PC-9 (cell line): ENCODE results near the gene CHN1. TPM values are rescaled to one million over a fixed set of nuclear protein-coding genes. Genes with fewer than 3 reads are reported as not detected.

Source experiments
- BruUV-seq: library from RNA; stranded (reverse); fragments of 400-500 nt; replicated peaks from 2 replicates; lab custom pipeline; 2021; lab: Mats Ljungman, UMichigan
- CTCF ChIA-PET: fragments of 300-600 bp; sonication (Branson Sonifier 250); formaldehyde crosslinking; loops from one replicate; lab custom pipeline; 2022; ENCODE audit warnings: antibody characterized with exemption; lab: Charles Lee
- POLR2A ChIA-PET: fragments of 300-600 bp; sonication (Branson Sonifier 250); formaldehyde crosslinking; loops from one replicate; lab custom pipeline; 2022; ENCODE audit warnings: antibody characterized with exemption; ENCODE audit not compliant: unreplicated experiment; lab: Charles Lee
- DNase-seq, 2 experiments: peaks; one replicate each; pipeline versions ENCODE4 v3.0.0 to v3.0.0-alpha.2; 2015 to 2022; ENCODE audit warnings: mixed read lengths in 1 of 2
- H2AFZ ChIP-seq: fragments of 200-600 bp; sonication (generic); 2 replicates; pipeline ENCODE4 v1.8.1; 2017; ENCODE audit warnings: antibody characterized with exemption
- H3F3A ChIP-seq: fragments of 200-600 bp; sonication (generic); 2 replicates; pipeline ENCODE4 v1.8.1; 2017; ENCODE audit warnings: antibody characterized with exemption, mild to moderate bottlenecking, low read depth; ENCODE audit not compliant: insufficient read depth
- H3K27ac ChIP-seq: fragments of 200-600 bp; sonication (generic); 2 replicates; pipeline ENCODE4 v1.6.1; 2016; ENCODE audit warnings: mixed run types
- H3K27me3 ChIP-seq: fragments of 200-600 bp; sonication (generic); 2 replicates; pipeline ENCODE4 v1.6.1; 2016; ENCODE audit warnings: low read depth, mixed run types; ENCODE audit not compliant: insufficient read depth
- H3K36me3 ChIP-seq: fragments of 200-600 bp; sonication (generic); 2 replicates; pipeline ENCODE4 v1.6.1; 2016; ENCODE audit warnings: low read depth, mixed run types
- H3K4me1 ChIP-seq: fragments of 200-600 bp; sonication (generic); replicated peaks from 2 replicates; pipeline ENCODE4 v1.6.1; 2016; ENCODE audit warnings: mixed run types; ENCODE audit not compliant: insufficient read depth
- H3K4me2 ChIP-seq: fragments of 200-600 bp; sonication (generic); 2 replicates; pipeline ENCODE4 v1.6.1; 2017; ENCODE audit warnings: mixed run types
- H3K4me3 ChIP-seq: fragments of 200-600 bp; sonication (generic); 2 replicates; pipeline ENCODE4 v1.6.1; 2016; ENCODE audit warnings: mixed run types
- H3K79me2 ChIP-seq: fragments of 200-600 bp; sonication (generic); 2 replicates; pipeline ENCODE4 v1.6.1; 2017; ENCODE audit warnings: low read depth, mixed run types
- H3K9me2 ChIP-seq: fragments of 200-600 bp; sonication (generic); 2 replicates; pipeline ENCODE4 v1.8.1; 2017; ENCODE audit warnings: mild to moderate bottlenecking; ENCODE audit not compliant: insufficient read depth
- H3K9me3 ChIP-seq: fragments of 200-600 bp; sonication (generic); 2 replicates; pipeline ENCODE4 v1.8.1; 2016; ENCODE audit warnings: low read depth; ENCODE audit not compliant: insufficient read depth
- H4K20me1 ChIP-seq: fragments of 200-600 bp; sonication (generic); 2 replicates; pipeline ENCODE4 v1.8.1; 2017; ENCODE audit not compliant: insufficient read depth
- CTCF ChIP-seq: fragments of 200-600 bp; sonication (generic); conservative IDR thresholded peaks from 2 replicates; pipeline ENCODE4 v1.6.1; 2017; ENCODE audit warnings: mixed run types, antibody characterized with exemption, mild to moderate bottlenecking, moderate library complexity
- EZH2 ChIP-seq: fragments of 200-600 bp; sonication (generic); IDR thresholded peaks from 2 replicates; pipeline ENCODE4 v1.8.0; 2017; ENCODE audit warnings: antibody characterized with exemption, low read depth
- intact Hi-C: fragments of 100-400 bp; cut with micrococcal nuclease; formaldehyde crosslinking; loops from one replicate; pipeline ENCODE4 v1.10.0; 2022; ENCODE audit not compliant: unreplicated experiment
- total RNA-seq: library from RNA; stranded (reverse); gene quantifications from 2 replicates; pipeline ENCODE4 v1.2.3, GENCODE V29; 2021

Gene CHN1
- total RNA-seq, 1 experiment from 2014 or later = 14.0 TPM

GRCh38 chr2:174868878-174869277 is 136.3 kb downstream of the CHN1 start:
- ChIA-PET CTCF (no interaction called here), POLR2A (no interaction called here)
- no peak overlapping the region for H3K4me3 ChIP-seq
- no peaks in the 10 kb centered on the region for H3K4me1 ChIP-seq
- no peaks in the 10 kb centered on the region for H3K9me3 ChIP-seq
- no peak for DNase-seq
- intact Hi-C loops = no loop called here
- no peak overlapping the region for H3K27ac ChIP-seq
- H2AFZ ChIP-seq = no peak overlapping the region
- no peaks in the 10 kb centered on the region for H3K9me2 ChIP-seq
- H3F3A ChIP-seq = no peaks in the 10 kb centered on the region
- no TSS peak for BruUV-seq
- H3K79me2 ChIP-seq = no peaks in the 10 kb centered on the region
- H3K4me2 ChIP-seq = no peak overlapping the region
- TF ChIP-seq EZH2 (no peak), CTCF (no peak)
- H3K36me3 ChIP-seq = no peaks in the 10 kb centered on the region
- no peaks in the 10 kb centered on the region for H3K27me3 ChIP-seq
- no peaks in the 10 kb centered on the region for H4K20me1 ChIP-seq

GRCh38 chr2:174866421-174866820 is 138.8 kb downstream of the CHN1 start:
- TF ChIP-seq EZH2 (no peak), CTCF (no peak)
- Histone ChIP-seq H3K9me3 (no peaks in the 10 kb centered on the region), H3K79me2 (no peaks in the 10 kb centered on the region), H3K27ac (no peak overlapping the region), H3K27me3 (no peaks in the 10 kb centered on the region), H3K4me3 (no peak overlapping the region), H3K4me1 (no peaks in the 10 kb centered on the region), H3F3A (no peaks in the 10 kb centered on the region), H2AFZ (no peak overlapping the region), H4K20me1 (no peaks in the 10 kb centered on the region), H3K4me2 (no peak overlapping the region), H3K36me3 (no peaks in the 10 kb centered on the region), H3K9me2 (no peaks in the 10 kb centered on the region)
- no TSS peak for BruUV-seq
- CTCF ChIA-PET = no interaction called here
- DNase-seq = no peak
- intact Hi-C loops = no loop called here
- POLR2A ChIA-PET = no interaction called here

GRCh38 chr2:174863183-174863582 is 142.0 kb downstream of the CHN1 start:
- no peaks in the 10 kb centered on the region for H3F3A ChIP-seq

More at GRCh38 chr2:174863183-174863582, 142.0 kb downstream of the CHN1 start:
- H3K9me2 ChIP-seq = no peaks in the 10 kb centered on the region
- no peak overlapping the region for H3K4me3 ChIP-seq
- no peak overlapping the region for H3K27ac ChIP-seq
- no peak overlapping the region for H3K4me2 ChIP-seq
- no peaks in the 10 kb centered on the region for H3K27me3 ChIP-seq
- H3K36me3 ChIP-seq = no peaks in the 10 kb centered on the region
- no peak overlapping the region for H2AFZ ChIP-seq
- intact Hi-C loops = no loop called here
- no peaks in the 10 kb centered on the region for H4K20me1 ChIP-seq
- H3K9me3 ChIP-seq = no peaks in the 10 kb centered on the region
- H3K79me2 ChIP-seq = no peaks in the 10 kb centered on the region
- TF ChIP-seq EZH2 (no peak), CTCF (no peak)
- H3K4me1 ChIP-seq = no peaks in the 10 kb centered on the region
- no TSS peak for BruUV-seq
- ChIA-PET CTCF (no interaction called here), POLR2A (no interaction called here)
- DNase-seq = no peak
